PFSK-1 (cell line): Measurements from ENCODE around the gene FGGY.

Experiments used
- FOXP2 ChIP-seq: optimal IDR thresholded peaks from 2 replicates; pipeline ENCODE3; 2011; ENCODE audit warnings: borderline replicate concordance, control low read depth, inconsistent platforms; ENCODE audit not compliant: insufficient read depth; ENCODE audit errors: extremely low read length, extremely low read depth
- POLR2AphosphoS5 ChIP-seq: IDR thresholded peaks from 2 replicates; pipeline ENCODE4 v1.6.1; 2012; ENCODE audit warnings: low read depth, mild to moderate bottlenecking, control low read depth, low read length, moderate library complexity
- SIN3A ChIP-seq: IDR thresholded peaks from 2 replicates; pipeline ENCODE4 v1.6.1; 2012; ENCODE audit warnings: mild to moderate bottlenecking, low read length, moderate library complexity, borderline replicate concordance; ENCODE audit not compliant: insufficient read depth
- TAF1 ChIP-seq: IDR thresholded peaks from 2 replicates; pipeline ENCODE4 v1.6.1; 2012; ENCODE audit warnings: low read length, control low read depth, borderline replicate concordance; ENCODE audit not compliant: insufficient read depth
- TF ChIP-seq, protein P1 (sequence below), 2 experiments: IDR thresholded peaks; 2 replicates each; pipeline versions ENCODE4 v1.6.1 to v1.8.0; 2011 to 2012; ENCODE audit warnings: low read depth in 2 of 2, low read length in 2 of 2, control low read depth in 1 of 2, inconsistent platforms in 1 of 2, mild to moderate bottlenecking in 1 of 2, moderate library complexity in 1 of 2; ENCODE audit not compliant: insufficient read depth in 1 of 2

Gene FGGY

GRCh38 chr1:59743324-59744091 is 446.6 kb downstream of the FGGY start:
- no peak for TF ChIP-seq POLR2AphosphoS5

DNA sequence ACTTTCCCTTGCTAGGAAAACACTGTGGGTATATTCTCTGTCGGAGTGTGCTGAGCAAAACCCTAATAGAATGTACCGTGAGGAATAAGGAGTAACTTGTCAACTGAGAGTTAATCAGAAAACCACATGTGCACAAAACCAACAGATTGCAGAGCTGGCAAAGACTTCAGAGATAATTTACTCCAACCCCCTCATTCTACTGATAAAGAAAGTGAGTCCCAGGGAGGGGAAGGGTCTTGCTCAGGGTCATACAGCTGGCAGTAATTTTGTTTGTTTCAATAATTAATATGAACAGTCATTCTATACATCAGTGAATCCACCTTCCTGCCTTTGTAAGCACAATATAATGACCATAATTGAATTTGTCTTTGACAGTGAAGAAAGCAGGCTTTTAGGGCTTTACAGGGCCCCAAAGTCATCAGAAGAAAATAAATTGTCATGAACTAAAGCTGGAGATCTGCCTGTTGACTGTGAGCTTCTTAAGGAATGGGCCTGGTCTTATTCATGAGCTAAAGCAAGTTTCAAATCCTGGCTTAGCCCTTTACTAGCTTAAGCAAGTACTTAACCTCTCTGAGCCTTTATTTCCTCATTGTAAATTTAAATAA is 450.6 kb downstream of the FGGY start:
- TF ChIP-seq FOXP2 (no peak), SIN3A (no peak), POLR2AphosphoS5 (no peak; the same call in 1 of the 2 replicates), TAF1 (no peak)
- TF ChIP-seq, protein P1, sequence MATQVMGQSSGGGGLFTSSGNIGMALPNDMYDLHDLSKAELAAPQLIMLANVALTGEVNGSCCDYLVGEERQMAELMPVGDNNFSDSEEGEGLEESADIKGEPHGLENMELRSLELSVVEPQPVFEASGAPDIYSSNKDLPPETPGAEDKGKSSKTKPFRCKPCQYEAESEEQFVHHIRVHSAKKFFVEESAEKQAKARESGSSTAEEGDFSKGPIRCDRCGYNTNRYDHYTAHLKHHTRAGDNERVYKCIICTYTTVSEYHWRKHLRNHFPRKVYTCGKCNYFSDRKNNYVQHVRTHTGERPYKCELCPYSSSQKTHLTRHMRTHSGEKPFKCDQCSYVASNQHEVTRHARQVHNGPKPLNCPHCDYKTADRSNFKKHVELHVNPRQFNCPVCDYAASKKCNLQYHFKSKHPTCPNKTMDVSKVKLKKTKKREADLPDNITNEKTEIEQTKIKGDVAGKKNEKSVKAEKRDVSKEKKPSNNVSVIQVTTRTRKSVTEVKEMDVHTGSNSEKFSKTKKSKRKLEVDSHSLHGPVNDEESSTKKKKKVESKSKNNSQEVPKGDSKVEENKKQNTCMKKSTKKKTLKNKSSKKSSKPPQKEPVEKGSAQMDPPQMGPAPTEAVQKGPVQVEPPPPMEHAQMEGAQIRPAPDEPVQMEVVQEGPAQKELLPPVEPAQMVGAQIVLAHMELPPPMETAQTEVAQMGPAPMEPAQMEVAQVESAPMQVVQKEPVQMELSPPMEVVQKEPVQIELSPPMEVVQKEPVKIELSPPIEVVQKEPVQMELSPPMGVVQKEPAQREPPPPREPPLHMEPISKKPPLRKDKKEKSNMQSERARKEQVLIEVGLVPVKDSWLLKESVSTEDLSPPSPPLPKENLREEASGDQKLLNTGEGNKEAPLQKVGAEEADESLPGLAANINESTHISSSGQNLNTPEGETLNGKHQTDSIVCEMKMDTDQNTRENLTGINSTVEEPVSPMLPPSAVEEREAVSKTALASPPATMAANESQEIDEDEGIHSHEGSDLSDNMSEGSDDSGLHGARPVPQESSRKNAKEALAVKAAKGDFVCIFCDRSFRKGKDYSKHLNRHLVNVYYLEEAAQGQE (IDR thresholded peaks at IDR 0.05; ENCODE audit: insufficient read depth in 1 of 2, low read depth in 2 of 2, low read length in 2 of 2), result no peak

DNA sequence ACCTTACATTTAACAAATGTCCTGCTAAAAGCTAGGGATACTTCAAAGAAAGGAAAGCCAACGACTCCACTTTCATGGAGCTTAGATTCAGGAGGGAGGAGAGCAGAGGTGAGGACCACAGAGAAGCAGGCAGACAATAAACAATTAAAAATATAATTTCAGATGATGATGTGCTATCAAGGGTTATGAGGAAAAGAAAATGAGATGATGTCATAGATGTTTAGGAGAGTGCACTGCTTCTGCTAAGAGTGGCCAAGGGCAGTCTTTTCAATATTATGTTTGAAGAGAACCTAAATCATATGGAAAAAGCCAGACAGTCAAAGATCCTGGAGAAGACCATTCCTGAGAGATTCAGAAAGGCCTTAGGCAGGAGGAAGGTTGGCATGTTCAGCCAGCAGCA is 451.2 kb downstream of the FGGY start:
- TF ChIP-seq, protein P1 (IDR thresholded peaks at IDR 0.05; ENCODE audit: insufficient read depth in 1 of 2, low read depth in 2 of 2, low read length in 2 of 2), result no peak
- TF ChIP-seq FOXP2 (no peak), SIN3A (no peak), TAF1 (no peak), POLR2AphosphoS5 (no peak)

- TF ChIP-seq, protein P1 (IDR thresholded peaks at IDR 0.05; ENCODE audit: insufficient read depth in 1 of 2, low read depth in 2 of 2, low read length in 2 of 2), result no peak
- TF ChIP-seq FOXP2 (no peak), SIN3A (peak; percentile 30; the same call in 1 of the 2 replicates), POLR2AphosphoS5 (no peak), TAF1 (no peak)
These were observed 453.6 kb downstream of the FGGY start for GRCh38 chr1:59750328-59751003.

DNA sequence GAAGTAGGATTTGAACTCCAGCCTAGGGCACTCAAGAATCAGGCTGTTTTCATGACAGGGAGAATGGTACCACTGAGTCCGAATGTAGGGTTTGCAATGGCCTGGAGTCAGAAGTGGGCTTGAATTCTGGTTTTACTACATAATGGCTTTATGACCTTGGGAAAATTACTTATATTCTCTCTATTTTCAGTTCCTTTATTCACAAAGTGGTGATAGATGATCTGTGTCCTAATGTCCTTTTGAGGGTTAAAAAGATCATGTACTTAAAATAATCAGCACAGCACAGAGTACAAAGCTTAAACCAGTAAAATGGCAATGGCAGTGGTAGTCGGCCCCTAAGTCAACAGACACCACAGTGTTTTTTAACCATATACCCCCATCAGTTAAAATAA is 454.1 kb downstream of the FGGY start:
- no peak for TF ChIP-seq POLR2AphosphoS5
- TF ChIP-seq, protein P1 (IDR thresholded peaks at IDR 0.05; ENCODE audit: insufficient read depth in 1 of 2, low read depth in 2 of 2, low read length in 2 of 2), result no peak
- no peak for TF ChIP-seq FOXP2
- no peak for TF ChIP-seq SIN3A
- no peak for TF ChIP-seq TAF1
